Measurements from ENCODE around the gene EMC7.
"Not testable (repeated sequence)": the region's sequence is repeated elsewhere in the genome, so short reads cannot be mapped to it uniquely, and the experiment has no call there.

The EMC7 gene

DNA sequence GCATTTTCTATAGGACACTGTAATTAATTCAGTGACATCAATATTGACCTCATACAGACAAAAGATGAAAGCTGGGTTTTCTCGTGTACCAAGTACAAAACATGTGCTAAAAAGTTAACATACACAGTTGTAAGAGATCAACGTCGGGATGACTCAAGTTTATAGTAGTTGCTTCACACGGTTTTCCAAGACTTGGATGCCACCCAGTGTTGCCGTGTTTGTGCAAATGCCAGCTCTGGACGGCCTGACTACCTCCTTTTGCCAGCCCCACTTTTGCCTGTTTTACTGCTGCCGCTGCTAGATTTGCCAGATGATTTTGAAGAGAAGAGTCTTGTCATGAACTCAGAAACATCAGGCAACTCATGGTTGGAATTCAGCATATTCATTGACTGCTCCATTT, 17.6 kb downstream of the EMC7 start:
- DNase-seq, result no peak

GRCh38 chr15:34079904-34080303, 21.8 kb downstream of the EMC7 start:
- DNase-seq, result no peak

GRCh38 chr15:34078900-34079299, 22.8 kb downstream of the EMC7 start:
- no peak for DNase-seq

- DNase-seq, result no peak
Measured at GRCh38 chr15:34076785-34077184, 24.9 kb downstream of the EMC7 start.

DNA sequence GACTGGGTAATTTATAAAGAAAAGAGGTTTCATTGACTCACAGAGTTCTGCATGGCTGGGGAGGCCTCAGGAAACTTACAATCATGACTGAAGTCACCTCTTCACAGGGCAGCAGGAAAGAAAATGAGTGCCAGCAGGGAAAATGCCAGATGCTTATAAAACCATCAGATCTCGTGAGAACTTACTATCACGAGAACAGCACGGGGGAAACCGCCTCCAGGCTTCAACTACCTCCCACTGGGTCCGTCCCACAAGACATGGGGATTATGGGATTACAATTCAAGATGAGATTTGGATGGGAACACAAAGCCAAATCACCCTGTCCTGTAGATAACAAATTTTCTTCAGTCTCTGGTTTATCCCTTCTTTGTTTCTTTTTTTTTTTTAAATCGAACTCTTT, 31.7 kb downstream of the EMC7 start:
- no peak for DNase-seq

DNA sequence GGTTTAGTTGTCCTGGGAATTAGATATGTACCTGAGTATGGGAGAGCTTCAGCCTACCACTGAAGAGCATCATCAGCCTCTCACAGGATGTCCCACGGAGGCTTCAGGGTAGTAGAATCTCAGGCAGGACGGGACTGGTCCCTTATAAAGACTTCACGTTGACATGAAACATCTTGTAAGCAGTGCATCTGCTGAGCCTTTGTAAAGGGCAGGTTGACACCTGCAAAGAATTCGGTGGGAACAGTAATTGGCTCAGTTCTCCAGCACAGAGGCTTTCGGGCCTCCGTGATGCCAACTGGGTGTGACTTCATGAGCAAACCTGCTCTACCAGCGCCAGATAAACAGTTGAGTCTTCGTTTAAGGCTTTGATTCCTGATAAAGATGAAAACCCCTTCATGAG, 35.7 kb downstream of the EMC7 start:
- DNase-seq, result no peak

GRCh38 chr15:34065261-34065660, 36.4 kb downstream of the EMC7 start:
- DNase-seq, result no peak

GRCh38 chr15:34064438-34064837, 37.2 kb downstream of the EMC7 start:
- DNase-seq, result no peak

- DNase-seq, result no peak
Measured at GRCh38 chr15:34059946-34060345, 41.7 kb downstream of the EMC7 start.

- no peak for DNase-seq
Measured at GRCh38 chr15:34059476-34059875, 42.2 kb downstream of the EMC7 start.

DNA sequence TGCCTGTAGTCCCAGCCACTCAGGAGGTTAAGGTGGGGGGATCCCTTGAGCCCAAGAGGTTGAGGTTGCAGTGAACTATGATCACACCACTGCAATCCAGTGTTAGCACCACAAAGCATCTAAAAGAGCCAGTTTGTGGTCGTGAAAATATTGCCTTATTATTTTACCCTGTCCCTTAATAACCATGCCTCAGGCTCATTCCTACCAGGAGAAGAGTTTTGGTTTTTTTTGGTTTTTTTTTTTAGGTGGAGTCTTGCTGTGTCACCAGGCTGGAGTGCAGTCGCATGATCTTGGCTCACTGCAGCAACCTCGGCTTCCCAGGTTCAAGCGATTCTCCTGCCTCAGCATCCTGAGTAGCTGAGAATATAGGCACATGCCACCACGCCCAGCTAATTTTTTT, 44.8 kb downstream of the EMC7 start:
- DNase-seq, result no peak

GRCh38 chr15:34055868-34056595, 45.6 kb downstream of the EMC7 start:
- DNase-seq, result no peak

DNA sequence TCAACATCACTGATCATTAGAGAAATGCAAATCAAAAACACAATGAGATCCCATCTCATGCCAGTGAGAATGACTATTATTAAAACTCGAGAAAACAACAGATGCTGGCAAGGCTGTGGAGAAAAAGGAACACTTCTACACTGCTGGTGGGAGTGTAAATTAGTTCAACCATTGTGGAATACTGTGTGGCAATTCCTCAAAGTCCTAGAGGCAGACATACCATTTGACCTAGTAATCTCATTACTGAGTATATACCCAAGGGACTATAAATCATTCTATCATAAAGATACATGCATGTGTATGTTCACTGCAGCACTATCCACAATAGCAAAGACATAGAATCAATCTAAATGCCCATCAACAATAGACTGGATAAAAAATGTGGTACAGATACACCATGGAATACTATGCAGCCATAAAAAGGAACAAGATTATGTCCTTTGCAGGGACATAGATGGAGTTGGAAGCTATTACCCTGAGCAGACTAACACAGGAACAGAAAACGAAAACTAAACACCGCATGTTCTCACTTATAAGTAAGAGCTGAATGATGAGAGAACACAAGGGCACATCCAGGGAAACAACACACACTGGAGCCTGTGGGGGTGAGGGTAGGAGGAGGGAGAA, 47.5 kb downstream of the EMC7 start:
- no peak for DNase-seq

DNA sequence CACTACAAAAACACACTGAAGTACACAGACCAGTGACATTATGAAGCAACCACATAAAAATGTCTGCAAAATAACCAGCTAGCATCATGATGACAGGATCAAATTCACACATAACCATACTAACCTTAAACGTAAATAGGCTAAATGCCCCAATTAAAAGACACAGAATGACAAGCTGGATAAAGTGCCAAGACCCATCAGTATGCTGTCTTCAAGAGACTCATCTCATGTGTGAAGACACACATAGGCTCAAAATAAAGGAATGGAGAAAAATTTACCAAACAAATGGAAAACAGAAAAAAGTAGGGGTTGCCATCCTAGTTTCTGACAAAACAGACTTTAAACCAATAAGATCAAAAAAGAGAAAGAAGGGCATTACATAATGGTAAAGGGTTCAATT, 51.3 kb downstream of the EMC7 start:
- DNase-seq, result not testable (repeated sequence)

DNA sequence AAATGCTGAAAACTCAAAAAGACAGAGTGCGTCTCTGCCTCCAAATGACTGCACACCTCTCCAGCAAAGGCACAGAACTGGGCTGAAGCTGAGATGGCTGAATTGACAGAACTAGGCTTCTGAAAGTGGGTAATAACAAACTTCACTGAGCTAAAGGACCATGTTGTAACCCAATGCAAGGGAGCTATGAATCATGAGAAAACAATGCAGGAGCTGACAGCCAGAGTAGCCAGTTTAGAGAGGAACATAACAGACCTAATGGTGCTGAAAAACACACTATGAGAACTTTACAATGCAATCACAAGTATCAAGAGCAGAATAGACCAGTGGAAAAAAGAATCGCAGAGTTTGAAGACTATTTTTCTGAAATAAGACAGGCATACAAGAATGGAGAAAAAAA, 52.5 kb downstream of the EMC7 start:
- DNase-seq, result no peak

- no peak for DNase-seq
Measured at GRCh38 chr15:34047893-34048775, 53.5 kb downstream of the EMC7 start.

DNA sequence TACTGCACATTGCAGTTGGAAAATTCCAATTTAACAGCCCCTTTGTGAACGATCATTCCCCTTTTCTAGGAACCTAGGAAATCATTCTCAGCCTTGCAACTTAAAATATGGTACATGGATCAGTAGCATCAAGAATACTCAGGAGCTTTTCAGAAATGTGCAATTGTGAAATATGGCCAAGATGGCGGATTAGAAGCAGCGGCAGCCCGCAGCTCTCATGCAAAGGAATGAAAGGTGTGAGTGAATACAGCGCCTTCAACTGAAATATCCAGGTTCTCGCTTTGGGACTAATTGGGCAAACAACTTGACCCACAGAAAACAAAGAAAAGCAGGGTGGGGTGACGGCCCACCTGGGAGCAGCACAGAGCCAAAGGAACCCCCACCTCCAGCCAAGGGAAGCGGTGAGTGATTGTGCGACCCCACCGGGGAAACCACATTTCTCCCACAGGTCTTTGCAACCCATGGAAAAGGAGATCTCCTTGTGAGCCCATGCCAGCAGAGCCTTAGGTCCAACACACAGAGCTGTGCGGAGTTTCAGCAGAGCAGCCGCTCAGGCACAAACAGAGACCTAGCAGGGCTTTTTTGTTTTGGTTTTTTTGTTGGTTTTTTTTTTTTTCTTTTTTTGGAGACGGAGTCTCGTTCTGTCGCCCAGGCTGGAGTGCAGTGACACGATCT, 55.1 kb downstream of the EMC7 start:
- DNase-seq, result no peak

DNA sequence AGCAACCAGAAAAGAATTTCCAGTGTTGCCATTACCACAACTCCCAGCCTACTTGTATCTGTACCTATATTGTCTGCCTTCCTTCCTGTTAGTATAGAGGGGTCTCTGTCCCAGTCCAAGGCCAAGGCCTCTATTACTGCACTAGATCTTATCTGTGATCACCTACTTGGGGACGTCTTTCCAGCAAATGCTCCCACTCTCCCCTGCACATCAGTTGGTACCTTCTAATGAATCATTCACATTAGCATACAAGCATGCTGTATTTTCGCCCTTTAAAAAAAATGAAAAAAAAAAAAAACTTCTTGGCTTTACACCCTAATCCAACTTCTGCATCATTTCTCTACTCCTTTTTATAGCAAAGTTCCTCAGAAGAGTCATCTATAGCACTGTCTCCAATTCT, 57.8 kb downstream of the EMC7 start:
- DNase-seq, result no peak

GRCh38 chr15:34043391-34043790, 58.3 kb downstream of the EMC7 start:
- DNase-seq, result no peak

DNA sequence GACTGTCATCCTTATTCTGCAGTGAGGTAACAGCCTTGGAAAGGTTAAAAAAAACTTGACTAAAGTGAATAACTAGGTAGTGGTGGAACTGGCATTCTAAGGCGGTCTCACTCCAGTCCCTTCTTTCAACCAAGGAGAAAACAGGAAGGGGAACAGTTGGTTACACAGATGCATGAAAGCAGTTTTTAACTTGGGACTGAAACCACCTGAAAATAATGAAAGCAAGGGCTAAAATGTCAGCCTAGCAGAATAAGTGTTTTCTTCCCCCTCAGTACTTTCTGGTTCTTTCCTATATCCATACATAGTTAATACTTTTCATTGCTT, 61.9 kb downstream of the EMC7 start:
- DNase-seq, result peak in 3 of 4 experiments; percentile 24 to 54 (median 47)

DNA sequence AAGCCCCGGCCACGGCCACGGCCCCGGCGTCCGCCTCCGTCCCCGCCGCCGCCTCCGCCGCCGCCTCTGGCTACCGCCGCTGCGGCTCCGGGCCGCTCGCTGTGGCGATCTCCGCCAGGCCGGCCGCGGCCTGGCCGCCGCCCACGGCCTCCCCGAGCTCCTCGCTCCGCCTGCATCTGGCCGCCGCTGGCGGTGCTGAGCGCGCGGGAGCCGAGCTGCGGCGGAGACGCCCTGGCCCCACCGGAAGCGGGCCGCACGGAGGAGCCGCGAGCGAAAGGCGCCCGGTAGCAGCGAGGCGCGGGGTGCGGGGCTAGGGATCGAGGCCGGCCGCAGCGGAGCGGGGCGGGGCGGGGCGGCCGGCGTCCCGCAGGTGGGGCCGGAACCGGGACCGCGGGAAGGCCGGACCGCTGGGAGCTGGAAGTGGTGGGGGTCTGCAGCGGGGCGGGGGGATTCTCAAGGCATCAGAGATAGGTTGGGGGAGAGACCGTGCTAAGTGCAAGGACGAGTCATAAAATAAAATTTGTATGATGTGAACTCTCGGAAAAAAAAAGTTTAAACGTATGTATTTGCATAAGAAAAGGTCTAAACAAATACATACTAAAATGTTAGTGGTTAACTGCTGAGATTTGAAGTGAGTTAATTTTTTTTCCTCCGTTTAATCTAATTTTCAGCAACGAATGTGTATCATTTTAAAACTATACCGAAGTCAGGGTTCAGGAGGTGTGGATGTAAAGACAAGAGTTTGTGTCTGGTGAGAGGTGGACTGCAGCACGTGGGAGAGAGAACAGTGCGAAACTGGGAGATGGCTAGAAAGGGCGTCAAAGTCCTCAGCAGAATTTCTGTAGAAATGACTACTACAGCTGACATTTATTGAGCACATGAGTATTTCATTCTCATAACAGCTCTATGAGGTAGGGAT, 62.5 kb downstream of the EMC7 start, which contains the start of gene AVEN:
AVEN (minus strand) TSS at position 334 of the 919 bp plus-strand sequence; CDS start at position 176, 158 bp downstream.
- DNase-seq, result peak; percentile 58 to 87 (median 75)
